Thyroid gland (tissue), 4 donors: ENCODE measurements around the gene USP48.

Experiments
- CTCF ChIP-seq, 6 experiments: fragments of 200-600 bp in 3 of 6; fragments of 450-650 bp in 3 of 6; sonication (generic) in 3 of 6; IDR thresholded peaks; one replicate each; pipeline ENCODE4 v1.5.1; 2016 to 2019; ENCODE audit warnings: antibody characterized with exemption in 6 of 6, mild to moderate bottlenecking in 2 of 6, inconsistent platforms in 1 of 6, moderate library complexity in 1 of 6
- POLR2A ChIP-seq, 2 donors: fragments of 450-650 bp; IDR thresholded peaks; one replicate each; pipeline ENCODE4 v1.6.1; 2017; ENCODE audit warnings: antibody characterized with exemption in 2 of 2, mild to moderate bottlenecking in 2 of 2, moderate library complexity in 1 of 2

GRCh38 chr1:21824926-21825325 lies 42.0 kb upstream of the USP48 start:
- TF ChIP-seq CTCF (IDR thresholded peaks at IDR 0.05) (no peak), POLR2A (IDR thresholded peaks at IDR 0.05) (no peak)
